Vagina (tissue), 2 donors: Measurements from ENCODE around the gene ZRANB1. TPM values are rescaled to one million over a fixed set of nuclear protein-coding genes. Genes with fewer than 3 reads are reported as not detected.

Experiments
- DNase-seq, 2 donors: peaks; one replicate each; pipeline ENCODE4 v3.0.0-alpha.2; 2017; ENCODE audit errors: extremely low spot score in 2 of 2
- H3K27ac ChIP-seq: fragments of 200-600 bp; sonication (generic); one replicate; pipeline ENCODE4 v1.5.1; 2019
- H3K27me3 ChIP-seq: fragments of 200-600 bp; sonication (generic); one replicate; pipeline ENCODE4 v1.5.1; 2019
- H3K36me3 ChIP-seq, 2 donors: fragments of 200-600 bp; sonication (generic); one replicate each; pipeline ENCODE4 v1.5.1; 2017 to 2019
- H3K4me1 ChIP-seq: fragments of 200-600 bp; sonication (generic); one replicate; pipeline ENCODE4 v1.5.1; 2019
- H3K4me3 ChIP-seq, 2 donors: fragments of 200-600 bp; sonication (generic); 1 replicate in 1 of 2; 2 replicates in 1 of 2; pipeline ENCODE4 v1.5.1; 2016 to 2019
- H3K9me3 ChIP-seq: fragments of 200-600 bp; sonication (generic); one replicate; pipeline ENCODE4 v1.5.1; 2019
- POLR2A ChIP-seq, 2 donors: fragments of 450-650 bp; IDR thresholded peaks; one replicate each; pipeline ENCODE4 v1.6.1; 2017; ENCODE audit warnings: antibody characterized with exemption in 2 of 2, mild to moderate bottlenecking in 2 of 2, moderate library complexity in 2 of 2
- POLR2AphosphoS5 ChIP-seq, 2 donors: sonication (generic); formaldehyde crosslinking; IDR thresholded peaks; one replicate each; pipeline ENCODE4 v1.9.0; 2017; ENCODE audit warnings: antibody characterized with exemption in 2 of 2, mild to moderate bottlenecking in 2 of 2, low read depth in 1 of 2; ENCODE audit not compliant: insufficient read depth in 1 of 2
- intact Hi-C: fragments of 100-400 bp; cut with DNase I; formaldehyde crosslinking; loops from one replicate; pipeline ENCODE4 v1.15.1; 2023
- total RNA-seq: library from RNA; depleted of rRNA; stranded (reverse); fragments of >200 nt; gene quantifications from one replicate; pipeline ENCODE4 v1.2.3, GENCODE V29; 2016
- TF ChIP-seq, protein P1 (sequence below), 3 experiments: fragments of 450-650 bp in 2 of 3; fragments of 200-600 bp in 1 of 3; sonication (generic) in 1 of 3; IDR thresholded peaks; one replicate each; pipeline ENCODE4 v1.5.1; 2017 to 2019; ENCODE audit warnings: antibody characterized with exemption in 3 of 3, mild to moderate bottlenecking in 2 of 3, moderate library complexity in 2 of 3

Gene ZRANB1
- total RNA-seq, 1 donor from 2014 or later, result 23.8 TPM

DNA sequence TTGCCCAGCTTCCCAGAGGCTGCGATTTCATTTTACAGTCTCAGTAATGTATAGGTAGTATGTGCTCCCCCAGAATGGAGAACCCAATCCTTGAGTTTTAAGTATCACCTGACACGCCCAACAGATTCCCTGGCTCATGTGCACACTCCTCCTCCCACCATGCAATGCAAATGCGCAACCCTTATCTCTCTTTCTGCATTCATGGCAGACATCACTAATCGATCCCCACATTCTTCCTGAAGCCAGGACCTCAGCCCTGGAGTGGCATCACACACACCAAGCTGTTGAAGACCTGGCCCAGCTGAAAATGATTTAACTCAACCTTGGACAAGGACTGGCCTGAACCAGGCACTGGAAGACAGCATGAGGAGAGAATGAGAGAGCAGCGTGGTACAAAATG, 68.4 kb downstream of the ZRANB1 start:
- intact Hi-C loops, result no loop called here
- Histone ChIP-seq H3K36me3 (no peaks in the 10 kb centered on the region), H3K27ac (no peak overlapping the region), H3K4me3 (no peak overlapping the region), H3K4me1 (peaks cover 74% of the 10 kb centered on the region), H3K9me3 (no peaks in the 10 kb centered on the region), H3K27me3 (no peaks in the 10 kb centered on the region)
- DNase-seq, result no peak
- TF ChIP-seq POLR2A (IDR thresholded peaks at IDR 0.05) (no peak), POLR2AphosphoS5 (IDR thresholded peaks at IDR 0.05; ENCODE audit: insufficient read depth in 1 of 2, low read depth in 1 of 2) (no peak)
- TF ChIP-seq, protein P1, sequence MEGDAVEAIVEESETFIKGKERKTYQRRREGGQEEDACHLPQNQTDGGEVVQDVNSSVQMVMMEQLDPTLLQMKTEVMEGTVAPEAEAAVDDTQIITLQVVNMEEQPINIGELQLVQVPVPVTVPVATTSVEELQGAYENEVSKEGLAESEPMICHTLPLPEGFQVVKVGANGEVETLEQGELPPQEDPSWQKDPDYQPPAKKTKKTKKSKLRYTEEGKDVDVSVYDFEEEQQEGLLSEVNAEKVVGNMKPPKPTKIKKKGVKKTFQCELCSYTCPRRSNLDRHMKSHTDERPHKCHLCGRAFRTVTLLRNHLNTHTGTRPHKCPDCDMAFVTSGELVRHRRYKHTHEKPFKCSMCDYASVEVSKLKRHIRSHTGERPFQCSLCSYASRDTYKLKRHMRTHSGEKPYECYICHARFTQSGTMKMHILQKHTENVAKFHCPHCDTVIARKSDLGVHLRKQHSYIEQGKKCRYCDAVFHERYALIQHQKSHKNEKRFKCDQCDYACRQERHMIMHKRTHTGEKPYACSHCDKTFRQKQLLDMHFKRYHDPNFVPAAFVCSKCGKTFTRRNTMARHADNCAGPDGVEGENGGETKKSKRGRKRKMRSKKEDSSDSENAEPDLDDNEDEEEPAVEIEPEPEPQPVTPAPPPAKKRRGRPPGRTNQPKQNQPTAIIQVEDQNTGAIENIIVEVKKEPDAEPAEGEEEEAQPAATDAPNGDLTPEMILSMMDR (IDR thresholded peaks at IDR 0.05), result no peak

DNA sequence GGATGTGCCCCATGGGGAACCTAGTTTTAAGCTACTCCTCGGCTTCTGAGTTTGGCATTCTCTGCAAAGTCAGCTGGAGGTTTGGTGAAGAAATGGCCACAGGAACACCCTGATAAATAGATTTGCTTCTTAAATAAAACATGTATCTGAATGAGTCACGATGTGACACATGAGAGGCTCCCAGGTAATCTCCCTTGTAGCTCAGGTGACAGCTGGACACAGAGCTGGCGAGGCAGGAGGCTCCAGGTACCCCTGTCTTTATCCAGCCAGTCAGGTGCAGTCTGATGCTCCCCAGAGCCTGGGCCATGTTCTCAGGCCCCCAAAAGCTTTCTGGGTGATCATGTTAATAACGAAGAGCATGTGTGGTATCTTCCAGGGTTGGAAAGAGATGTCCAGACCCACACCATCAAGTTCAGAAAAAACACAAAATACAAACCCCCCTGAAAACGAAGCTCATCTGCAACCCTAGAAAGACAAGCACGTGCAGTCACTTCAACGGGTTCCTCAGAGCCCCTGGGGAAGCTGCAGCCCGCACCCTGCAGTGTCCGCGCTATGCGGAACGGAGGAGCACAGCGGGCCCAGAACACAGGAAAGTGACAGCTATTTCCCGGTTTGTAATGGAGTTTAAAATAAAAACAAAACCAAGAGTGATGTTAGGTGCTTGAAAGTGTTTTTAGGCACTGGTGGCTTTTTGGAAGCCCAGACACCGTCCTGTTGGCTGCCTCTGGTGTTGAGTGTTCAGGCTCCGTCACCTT, 69.4 kb downstream of the ZRANB1 start:
- no peak for TF ChIP-seq POLR2A (IDR thresholded peaks at IDR 0.05)
- TF ChIP-seq, protein P1 (IDR thresholded peaks at IDR 0.05), result no peak
- TF ChIP-seq POLR2AphosphoS5 (IDR thresholded peaks at IDR 0.05; ENCODE audit: insufficient read depth in 1 of 2, low read depth in 1 of 2), result no peak

DNA sequence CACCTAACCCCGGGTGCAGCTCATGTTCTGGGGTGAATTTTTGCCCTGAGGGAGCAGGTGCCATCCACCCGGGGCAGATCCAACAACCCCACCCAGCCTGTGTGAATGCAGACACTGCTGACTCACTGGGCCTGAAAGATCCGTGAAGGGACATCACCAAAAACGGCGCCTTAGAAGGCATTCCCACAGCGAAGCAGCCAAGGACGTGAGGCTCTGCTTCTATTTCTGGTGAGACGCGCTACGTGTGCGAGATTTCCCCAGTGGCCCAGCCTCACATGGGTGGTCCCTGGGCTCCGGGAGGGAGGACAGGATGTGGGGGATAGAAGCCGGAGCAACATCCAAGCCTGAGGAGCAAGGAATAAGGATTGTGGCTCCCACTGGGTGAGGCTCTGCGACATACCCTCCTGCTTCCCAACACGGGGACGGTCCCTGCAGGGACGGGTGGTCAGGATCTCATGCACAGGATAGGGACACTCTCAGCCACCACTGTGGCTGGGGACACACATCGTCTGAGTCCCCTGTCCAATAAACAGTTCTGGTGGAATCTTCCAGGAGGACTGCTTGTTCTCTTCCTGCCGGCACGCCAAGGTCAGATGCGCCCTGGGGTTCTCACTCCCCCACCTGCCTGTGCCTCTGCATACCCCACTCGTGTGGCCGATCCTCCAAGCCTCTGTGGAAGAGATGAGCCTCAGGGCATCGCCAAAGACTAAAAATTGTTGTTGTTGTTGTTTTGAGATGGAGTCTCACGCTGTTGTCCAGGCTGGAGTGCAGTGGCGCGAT, 70.2 kb downstream of the ZRANB1 start:
- TF ChIP-seq, protein P1 (IDR thresholded peaks at IDR 0.05), result no peak
- TF ChIP-seq POLR2A (IDR thresholded peaks at IDR 0.05) (no peak), POLR2AphosphoS5 (IDR thresholded peaks at IDR 0.05; ENCODE audit: insufficient read depth in 1 of 2, low read depth in 1 of 2) (peak; percentile 32 to 43)
- peaks cover 81% of the 10 kb centered on the region for H3K4me1 ChIP-seq
- intact Hi-C loops, result no loop called here
- H3K27me3 ChIP-seq, result no peaks in the 10 kb centered on the region
- DNase-seq, result no peak
- H3K4me3 ChIP-seq, result no peak overlapping the region
- H3K27ac ChIP-seq, result peak overlapping the region; percentile 32
- no peaks in the 10 kb centered on the region for H3K36me3 ChIP-seq
- no peaks in the 10 kb centered on the region for H3K9me3 ChIP-seq

More for the DNA sequence above, 69.4 kb downstream of the ZRANB1 start:
- H3K27me3 ChIP-seq, result no peaks in the 10 kb centered on the region
- H3K27ac ChIP-seq, result peak overlapping the region; percentile 11
- no peaks in the 10 kb centered on the region for H3K9me3 ChIP-seq
- intact Hi-C loops, result no loop called here
- no peaks in the 10 kb centered on the region for H3K36me3 ChIP-seq
- H3K4me3 ChIP-seq, result no peak overlapping the region
- peaks cover 81% of the 10 kb centered on the region for H3K4me1 ChIP-seq
- DNase-seq, result no peak

DNA sequence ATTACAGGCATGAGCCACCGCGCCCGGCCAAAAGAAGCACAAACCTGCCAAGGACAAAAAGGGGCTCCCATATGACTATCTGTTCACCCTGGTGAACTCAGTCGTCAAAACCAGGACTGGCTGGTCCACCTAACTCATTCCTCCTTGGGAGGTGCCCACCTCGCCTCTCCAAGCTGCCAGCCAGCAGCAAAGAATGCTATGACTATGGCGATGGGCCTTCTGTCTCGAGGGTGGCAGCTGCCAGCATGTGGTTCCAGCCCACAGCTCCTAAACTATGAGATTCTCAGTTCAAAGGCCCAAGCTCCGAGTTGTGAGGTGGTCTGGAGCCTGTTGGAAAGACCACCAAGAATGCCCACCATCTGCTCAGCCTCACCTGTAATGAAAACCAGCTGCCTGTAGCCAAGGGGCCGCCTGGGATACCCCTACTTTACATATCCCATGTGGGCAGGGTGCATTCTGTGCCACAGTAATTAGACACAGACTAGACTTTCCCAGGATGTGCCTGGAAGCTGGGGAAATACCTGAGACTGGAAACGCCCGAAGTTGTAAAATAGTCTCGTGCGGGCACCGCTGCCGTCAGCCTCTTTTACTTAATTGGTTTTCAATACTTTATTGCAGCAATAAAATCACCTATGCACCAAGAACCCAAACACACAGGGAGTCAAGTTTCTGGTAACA, 71.1 kb downstream of the ZRANB1 start:
- intact Hi-C loops, result no loop called here
- peaks cover 81% of the 10 kb centered on the region for H3K4me1 ChIP-seq
- TF ChIP-seq POLR2AphosphoS5 (IDR thresholded peaks at IDR 0.05; ENCODE audit: insufficient read depth in 1 of 2, low read depth in 1 of 2) (no peak), POLR2A (IDR thresholded peaks at IDR 0.05) (no peak)
- TF ChIP-seq, protein P1 (IDR thresholded peaks at IDR 0.05), result no peak
- no peaks in the 10 kb centered on the region for H3K27me3 ChIP-seq
- peak overlapping the region; percentile 32 for H3K27ac ChIP-seq
- H3K9me3 ChIP-seq, result no peaks in the 10 kb centered on the region
- no peak overlapping the region for H3K4me3 ChIP-seq
- H3K36me3 ChIP-seq, result no peaks in the 10 kb centered on the region
- no peak for DNase-seq
